CD4-positive, alpha-beta T cell treated with Interleukin-17A for 1 hour (primary cell): ENCODE data around the gene ASH1L.
"Not testable (repeated sequence)": the region's sequence is repeated elsewhere in the genome, so short reads cannot be mapped to it uniquely, and the experiment has no call there.

Source experiments
- DNase-seq: peaks from one replicate; pipeline ENCODE4 v3.0.0-alpha.2; 2020

Gene ASH1L

DNA sequence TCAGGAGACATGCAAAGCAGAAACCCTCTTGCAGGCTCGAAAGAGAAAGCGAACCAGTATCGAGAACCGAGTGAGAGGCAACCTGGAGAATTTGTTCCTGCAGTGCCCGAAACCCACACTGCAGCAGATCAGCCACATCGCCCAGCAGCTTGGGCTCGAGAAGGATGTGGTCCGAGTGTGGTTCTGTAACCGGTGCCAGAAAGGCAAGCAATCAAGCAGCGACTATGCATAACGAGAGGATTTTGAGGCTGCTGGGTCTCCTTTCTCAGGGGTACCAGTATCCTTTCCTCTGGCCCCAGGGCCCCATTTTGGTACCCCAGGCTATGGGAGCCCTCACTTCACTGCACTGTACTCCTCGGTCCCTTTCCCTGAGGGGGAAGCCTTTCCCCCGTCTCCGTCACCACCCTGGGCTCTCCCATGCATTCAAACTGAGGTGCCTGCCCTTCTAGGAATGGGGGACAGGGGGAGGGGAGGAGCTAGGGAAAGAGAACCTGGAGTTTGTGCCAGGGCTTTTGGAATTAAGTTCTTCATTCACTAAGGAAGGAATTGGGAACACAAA, 128.7 kb downstream of the ASH1L start:
- DNase-seq: not testable (repeated sequence)

DNA sequence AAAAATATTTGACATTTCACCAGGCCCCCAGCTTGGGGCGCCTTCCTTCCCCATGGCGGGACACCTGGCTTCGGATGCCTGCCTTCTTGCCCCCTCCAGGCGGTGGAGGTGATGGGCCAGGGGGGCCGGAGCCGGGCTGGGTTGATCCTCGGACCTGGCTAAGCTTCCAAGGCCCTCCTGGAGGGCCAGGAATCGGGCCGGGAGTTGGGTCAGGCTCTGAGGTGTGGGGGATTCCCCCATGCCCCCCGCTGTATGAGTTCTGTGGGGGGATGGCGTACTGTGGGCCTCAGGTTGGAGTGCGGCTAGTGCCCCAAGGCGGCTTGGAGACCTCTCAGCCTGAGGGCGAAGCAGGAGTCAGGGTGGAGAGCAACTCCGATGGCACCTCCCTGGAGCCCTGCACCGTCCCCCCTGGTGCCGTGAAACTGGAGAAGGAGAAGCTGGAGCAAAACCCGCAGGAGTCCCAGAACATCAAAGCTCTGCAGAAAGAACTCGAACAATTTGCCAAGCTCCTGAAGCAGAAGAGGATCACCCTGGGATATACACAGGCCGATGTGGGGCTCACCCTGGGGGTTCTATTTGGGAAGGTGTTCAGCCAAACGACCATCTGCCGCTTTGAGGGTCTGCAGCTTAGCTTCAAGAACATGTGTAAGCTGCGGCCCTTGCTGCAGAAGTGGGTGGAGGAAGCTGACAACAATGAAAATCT, 129.3 kb downstream of the ASH1L start:
- not testable (repeated sequence) for DNase-seq

DNA sequence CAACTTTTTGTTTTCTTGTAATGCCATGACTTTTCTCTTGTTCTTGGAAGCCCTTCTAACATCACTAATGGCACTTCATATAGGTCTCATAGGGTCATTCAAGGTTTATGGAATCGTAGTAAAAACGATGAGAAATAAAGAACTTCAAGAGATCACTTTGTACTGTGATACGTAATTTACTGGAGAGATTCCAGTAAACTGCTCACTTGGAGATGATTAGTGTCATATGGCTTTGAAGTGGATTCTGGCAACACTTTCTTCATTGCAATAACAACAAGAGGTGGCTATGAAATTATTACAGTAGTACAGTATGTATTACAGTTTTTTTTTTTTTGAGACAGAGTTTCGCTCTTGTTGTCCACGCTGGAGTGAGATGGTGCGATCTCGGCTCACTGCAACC, 138.5 kb downstream of the ASH1L start:
- no peak for DNase-seq

DNA sequence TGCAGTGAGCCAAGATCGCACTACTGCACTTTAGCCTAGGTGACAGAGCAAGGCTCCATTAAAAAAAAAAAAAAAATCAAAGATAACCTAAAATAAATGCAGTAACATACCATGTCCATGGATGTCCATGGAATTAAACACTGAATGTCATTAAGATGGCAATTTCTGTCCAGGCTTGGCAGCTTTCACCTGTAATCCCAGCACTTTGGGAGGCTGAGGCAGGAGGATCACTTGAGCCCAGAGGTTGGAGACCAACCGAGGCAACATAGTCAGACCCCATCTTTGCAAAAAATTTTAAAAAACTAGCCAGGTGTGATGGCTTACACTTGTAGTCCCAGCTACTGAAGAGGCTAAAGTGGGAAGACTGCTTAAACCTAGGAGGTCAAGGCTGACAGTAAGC, 141.8 kb downstream of the ASH1L start:
- no peak for DNase-seq

DNA sequence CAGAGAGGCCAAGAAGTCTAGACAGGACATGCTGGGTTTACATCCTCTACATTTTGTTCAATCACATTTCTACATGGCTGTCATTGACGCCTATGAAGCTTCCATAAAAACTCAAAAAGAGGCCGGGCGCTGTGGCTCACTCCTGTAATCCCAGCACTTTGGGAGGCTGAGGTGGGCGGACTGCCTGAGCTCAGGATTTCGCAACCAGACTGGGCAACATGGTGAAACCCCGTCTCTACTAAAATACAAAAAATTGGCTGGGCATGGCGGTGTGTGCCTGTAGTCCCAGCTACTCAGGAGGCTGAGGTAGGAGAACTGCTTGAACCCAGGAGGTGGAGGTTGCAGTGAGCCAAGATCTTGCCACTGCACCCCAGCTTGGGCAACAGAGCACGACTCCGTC, 150.8 kb downstream of the ASH1L start:
- DNase-seq: not testable (repeated sequence)

DNA sequence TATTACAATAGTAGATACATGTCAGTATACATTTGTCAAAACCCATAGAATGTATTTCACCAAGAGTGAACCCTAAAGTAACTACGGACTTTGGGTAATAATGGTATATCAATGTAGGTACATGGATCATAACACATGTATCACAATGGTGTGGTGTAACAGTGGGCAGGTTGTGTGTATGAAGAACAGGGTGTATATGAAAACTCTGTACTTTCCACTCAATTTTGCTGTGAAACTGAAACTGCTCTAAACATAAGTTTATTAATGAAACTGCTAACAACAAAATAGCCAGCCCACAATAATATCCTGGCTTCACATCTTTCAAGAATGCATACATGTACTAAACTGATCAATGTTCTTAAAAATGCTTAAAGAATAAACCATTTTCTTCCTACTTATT, 151.7 kb downstream of the ASH1L start:
- no peak for DNase-seq

DNA sequence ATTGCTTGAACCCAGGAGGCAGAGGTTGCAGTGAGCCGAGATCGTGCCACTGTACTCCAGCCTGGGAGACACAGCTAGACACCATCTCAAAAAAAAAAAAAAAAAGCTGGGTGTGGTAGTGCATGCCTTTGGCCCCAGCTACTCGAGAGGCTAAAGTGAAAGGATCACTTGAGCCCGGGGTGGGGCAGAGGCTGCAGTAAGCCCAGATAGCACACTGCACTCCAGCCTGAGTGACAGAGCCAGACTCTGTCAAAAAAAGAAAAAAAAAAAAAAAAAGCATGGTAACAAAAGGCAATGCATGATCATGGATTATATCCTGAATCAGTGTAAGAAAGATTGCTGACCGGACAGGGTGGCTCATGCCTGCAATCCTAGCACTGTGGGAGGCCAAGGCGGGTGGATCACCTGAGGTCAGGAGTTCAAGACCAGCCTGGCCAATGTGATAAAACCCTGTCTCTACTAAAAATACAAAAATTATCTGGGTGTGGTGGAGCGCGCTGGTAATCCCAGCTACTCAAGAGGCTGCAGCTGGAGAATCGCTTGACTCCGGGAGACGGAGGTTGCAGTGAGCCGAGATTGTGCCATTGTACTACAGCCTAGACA, 165.6 kb downstream of the ASH1L start:
- DNase-seq: no peak

DNA sequence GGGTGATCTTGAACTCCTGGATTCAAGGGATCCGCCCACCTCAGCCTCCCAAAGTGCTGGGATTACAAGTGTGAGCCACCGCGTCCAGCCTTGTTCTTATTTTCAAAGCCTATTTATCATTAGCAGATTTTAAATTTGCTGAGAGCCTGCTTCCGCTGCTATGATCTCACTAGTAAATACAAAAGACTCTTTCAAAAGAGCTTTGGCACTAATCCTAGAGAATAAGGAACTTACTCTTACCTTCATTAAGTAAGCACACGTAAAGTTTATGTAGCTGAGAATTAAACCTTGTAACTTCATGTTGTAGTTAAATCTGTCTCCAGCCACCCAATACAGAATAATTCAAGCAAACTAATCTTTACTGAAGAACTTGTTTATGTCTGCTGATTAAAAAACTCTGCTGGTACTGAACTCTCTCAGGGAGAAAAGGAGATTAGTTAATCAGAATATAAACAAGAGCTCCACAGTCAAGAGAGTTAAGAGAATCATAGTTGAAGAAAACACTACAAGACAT, 169.6 kb downstream of the ASH1L start:
- DNase-seq: no peak

DNA sequence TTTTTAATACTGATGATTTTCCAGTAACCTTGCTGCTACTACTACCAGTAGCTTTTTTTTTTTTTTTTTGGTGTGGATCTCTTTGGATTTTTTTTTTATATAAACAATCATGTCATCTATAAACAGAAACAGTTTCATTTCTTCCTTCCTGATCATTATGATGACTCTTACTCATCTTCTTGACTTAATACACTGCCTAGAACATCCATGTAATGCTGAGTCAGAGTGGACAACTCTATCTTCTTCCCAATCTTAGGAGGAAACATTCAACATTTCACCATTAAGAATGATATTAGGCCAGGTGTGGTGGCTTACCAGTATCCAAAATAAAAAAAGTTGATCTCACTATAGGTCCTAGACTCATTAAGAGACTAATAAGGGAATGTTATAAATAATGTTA, 172.8 kb downstream of the ASH1L start:
- no peak for DNase-seq

DNA sequence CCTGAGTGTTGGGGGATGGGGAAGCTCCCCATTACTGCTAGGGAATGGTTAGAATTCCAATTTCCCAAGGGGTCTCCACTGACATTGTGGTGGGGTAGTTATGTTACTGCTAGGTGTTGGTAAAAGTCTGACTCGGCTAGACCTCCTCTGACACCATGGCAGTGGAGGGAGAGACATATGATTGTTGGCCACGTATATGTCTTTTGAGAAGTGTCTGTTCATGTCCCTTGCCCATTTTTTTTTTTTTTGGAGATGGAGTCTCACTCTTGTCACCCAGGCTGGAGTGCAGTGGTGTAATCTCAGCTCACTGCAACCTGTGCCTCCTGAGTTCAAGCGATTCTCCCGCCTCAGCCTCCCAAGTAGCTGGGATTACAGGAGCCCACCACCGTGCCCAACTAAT, 176.8 kb downstream of the ASH1L start:
- DNase-seq: not testable (repeated sequence)

DNA sequence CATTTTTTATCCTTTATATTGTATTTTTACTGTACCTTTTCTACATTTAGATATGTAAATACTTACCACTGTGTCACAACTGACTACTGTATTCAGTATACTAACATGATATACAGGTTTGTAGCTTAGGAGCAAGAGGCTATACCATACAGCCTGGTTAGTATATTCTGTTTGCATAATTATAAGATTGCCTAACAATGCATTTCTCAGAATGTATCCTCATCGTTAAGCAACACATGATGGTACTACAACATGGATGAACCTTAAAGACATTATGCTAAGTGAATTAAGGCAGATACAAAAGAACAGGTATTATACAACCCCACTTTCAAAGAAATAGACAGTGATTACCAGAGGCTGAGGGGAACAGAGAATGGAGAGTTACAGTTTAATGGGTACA, 179.2 kb downstream of the ASH1L start:
- DNase-seq: no peak

DNA sequence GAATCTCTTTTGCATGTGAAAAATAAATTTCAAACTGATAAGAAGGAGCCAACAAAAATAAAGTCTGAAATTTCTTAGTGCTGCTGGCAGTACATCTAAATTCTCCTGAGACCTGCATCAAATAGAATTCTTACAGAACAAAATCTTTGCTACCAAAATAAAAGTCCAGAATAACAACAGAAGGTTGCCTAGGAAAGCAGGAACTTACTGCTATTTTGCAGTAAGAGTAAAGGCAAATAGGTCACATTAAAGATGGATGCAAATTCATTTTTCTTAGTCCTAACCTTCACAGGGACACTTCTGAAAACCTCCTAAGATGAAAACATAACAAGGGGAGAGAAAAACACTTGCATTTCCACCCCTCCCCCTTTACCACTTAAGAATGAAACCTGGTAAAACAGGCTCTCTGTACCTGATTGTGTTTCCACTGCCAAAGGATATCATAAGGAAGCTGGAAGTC, 182.9 kb downstream of the ASH1L start:
- peak; percentile 6 for DNase-seq

DNA sequence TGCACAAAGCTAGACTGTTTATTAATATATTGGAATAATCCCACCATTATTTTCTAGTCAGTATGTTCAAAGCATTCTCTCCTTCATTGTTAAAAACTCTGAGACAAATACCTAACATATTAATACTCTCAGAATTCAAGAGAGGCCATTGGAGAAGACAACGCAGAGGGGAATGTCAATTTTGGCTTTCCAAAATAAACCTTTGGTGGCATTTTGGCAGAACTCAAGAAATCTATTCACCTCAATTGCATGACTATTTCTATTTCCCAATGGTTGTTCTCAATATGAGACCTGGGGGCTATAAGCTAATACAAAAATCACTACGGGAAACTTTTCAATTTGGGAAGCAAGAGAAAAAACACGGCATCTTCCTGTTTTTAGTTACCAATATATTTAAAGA, 183.4 kb downstream of the ASH1L start:
- DNase-seq: no peak

DNA sequence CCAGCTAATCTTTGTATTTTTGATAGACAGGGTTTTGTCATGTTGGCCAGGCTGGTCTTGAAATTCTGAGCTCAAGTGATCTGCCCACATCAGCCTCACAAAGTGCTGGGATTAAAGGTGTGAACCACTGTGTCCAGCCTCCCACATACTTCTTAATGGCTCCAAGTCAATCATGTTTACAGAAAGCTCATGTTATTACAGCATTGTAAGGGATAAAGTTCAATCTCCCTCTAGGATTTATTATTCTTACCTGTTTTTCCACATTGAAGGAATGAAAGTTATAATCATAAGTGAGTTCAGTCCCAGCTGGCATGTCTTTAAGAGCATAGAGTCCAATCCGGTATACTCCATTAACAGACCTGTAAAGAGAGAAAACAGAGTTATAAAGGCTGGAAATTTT, 202.6 kb downstream of the ASH1L start:
- DNase-seq: no peak

DNA sequence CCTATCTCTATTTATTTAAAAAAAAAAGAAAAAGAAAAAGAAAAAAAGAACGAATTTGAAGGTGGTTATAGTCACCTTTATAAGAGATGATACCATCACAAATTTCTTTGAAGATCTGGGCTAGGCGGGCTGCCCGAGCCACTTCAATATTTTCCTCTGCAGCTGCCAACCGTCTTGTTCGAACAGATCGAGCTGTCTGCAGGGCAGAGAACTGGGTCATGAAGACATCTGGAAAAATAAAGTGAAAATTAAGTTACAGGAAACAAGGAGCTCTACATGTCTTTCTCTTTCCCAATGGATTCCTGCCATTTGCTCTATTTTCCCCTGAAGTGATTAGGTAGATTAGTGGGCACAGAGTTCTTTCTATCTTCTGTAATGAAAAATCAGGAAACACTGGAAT, 210.0 kb downstream of the ASH1L start:
- DNase-seq: no peak

DNA sequence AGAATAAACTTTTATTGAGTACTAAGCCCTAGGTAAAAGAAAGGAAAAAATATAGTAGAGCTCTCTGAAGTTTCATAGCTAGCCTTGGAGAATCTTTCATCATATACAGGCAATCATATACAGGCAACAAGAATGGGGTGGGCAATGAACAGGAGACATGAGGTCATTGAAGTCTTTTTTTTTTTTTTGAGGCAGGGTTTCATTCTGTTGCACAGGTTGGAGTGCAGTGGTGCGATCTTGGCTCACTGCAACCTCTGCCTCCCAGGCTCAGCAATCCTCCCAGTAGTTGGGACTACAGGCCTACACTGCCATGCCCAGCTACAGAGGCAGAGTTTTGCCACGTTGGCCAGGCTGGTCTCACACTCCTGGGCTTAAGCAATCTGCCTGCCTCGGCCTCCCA, 219.8 kb downstream of the ASH1L start:
- DNase-seq: no peak

DNA sequence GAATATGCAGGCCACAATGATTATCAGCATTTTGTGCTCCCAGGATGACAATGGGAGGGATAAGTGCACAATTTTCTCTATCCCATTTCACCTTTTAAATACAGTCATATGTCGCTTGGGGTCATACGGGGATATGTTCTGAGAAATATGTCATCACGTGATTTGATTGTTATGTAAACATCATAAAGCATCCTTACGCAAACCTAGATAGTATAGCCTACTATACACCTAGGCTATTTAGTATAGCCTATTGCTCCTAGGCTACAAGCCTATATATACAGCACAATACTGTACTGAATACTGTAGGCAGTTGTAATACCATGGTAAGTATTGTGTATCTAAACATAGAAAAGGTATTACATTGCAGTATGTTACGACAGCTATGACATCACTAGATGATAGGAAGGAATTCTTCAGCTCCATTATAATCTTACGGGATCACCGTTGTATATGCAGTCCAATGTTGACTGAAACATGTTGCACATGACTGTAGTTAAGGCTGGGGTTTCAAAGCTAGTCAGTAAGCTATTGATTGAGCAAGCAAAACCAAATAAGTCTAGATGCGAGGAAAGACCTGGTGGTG, 223.0 kb downstream of the ASH1L start:
- no peak for DNase-seq

DNA sequence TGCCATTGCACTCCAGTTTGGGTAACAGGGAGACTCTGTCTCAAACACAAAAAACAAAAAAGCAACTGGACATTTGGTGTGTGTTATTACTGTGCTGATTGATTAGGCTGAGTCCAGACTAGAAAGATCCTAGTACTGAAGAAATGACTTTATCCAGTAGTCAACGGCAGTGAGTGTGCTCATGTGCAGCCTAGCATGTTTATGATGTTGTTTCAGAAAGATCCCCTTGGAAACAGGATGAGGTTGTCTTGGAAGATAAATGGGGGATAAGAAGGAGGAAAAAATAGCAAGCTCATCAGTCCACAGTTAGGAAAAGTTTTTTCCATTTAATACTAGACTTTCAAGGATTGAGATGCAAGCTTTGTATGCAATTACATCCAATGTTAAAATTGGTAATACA, 227.6 kb downstream of the ASH1L start:
- no peak for DNase-seq

DNA sequence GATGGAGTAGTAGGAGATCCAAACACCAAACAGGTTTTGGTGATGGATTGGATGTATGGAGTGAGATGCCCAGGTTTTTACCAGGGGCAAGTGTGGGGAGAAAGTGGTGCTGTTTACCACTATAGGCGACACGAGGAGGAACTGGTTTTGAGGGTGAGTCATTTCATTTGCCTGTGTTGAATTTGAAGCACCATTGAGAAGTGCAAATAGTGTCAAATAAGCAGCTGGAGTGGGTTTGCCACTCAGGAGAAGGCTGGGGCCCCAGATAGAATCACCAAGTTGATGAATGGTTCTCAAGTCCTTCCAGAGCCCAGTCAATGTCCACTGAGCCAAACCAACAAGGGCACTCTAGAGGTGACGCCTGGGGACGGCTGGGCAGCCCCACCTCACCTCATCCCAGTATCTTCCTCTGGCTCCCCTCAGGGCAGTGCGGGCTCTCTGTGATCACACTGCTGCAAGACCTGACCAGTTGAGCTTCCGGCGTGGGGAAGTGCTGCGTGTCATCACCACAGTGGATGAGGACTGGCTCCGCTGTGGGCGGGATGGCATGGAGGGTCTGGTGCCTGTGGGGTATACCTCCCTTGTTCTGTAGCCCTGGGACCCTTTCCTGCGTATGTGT, 232.5 kb downstream of the ASH1L start:
- no peak for DNase-seq

DNA sequence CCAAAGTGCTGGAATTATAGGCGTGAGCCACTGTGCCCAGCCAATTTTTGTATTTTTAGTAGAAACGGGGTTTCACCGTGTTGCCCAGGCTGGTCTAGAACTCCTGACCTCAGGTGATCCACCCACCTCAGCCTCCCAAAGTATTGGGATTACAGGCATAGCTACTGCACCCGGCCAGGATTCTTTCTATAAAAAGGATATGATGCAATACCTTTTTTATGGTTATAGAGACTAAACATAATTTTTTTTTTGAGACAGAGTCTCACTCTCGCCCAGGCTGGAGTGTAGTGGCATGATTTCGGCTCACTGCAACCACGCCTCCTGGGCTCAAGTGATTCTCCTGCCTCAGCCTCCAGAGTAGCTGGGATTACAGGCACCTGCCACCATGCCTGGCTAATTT, 233.7 kb downstream of the ASH1L start:
- not testable (repeated sequence) for DNase-seq

DNA sequence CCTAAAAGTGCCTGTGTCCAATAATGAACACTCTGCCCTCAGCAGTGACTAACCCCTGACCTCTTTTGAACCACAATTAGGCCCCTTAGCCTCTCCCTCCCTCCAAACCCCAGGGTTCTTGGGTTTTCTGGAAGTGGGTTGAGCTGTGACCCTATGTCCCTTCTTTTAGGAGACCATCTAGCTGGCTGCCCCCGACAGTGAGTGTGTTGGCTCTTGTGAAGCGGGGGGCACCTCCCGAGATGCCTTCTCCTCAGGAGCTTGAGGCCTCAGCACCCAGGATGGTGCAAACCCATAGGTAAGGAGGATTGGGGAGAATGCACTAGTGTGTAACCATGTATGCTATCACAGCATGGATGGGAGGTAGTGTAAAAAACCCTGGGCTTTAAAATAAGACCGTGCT, 234.6 kb downstream of the ASH1L start:
- no peak for DNase-seq

DNA sequence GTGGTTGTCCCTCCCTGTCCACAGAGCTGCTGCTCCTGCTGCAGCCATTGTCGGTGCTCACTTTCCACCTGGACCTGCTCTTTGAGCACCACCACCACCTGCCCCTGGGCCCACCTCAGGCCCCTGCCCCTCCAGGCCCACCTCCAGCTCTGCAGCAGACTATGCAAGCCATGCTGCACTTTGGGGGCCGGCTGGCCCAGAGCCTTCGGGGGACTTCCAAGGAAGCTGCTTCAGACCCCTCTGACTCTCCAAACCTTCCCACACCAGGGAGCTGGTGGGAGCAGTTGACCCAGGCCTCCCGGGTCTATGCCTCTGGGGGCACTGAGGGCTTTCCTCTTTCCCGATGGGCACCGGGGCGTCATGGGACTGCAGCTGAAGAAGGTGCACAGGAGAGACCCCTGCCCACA, 236.0 kb downstream of the ASH1L start:
- DNase-seq: no peak

DNA sequence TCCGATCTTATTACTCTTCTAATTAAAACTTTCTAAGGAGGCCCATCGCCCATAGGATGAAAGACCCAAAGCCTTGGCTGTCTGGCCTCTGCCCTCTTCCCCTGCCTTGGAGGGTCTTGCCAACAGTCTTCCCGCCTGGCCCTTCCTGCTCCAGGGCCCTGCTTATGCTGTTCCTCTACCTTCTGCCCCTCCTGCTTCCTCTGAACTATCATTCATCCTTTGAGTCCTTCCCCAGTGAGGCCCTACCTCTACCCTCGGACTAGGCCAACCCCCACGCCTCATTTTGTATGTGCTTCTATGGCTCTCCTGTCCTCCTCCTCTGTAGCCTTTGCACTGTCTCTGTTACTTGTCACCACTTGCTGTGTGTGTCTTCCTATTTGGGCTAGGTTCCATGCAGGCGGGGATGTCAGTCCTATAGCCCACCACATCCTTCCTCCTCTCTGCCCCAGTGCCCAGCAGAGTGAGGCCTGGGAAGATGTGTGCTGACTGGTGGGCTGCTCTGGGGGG, 236.5 kb downstream of the ASH1L start:
- DNase-seq: no peak

DNA sequence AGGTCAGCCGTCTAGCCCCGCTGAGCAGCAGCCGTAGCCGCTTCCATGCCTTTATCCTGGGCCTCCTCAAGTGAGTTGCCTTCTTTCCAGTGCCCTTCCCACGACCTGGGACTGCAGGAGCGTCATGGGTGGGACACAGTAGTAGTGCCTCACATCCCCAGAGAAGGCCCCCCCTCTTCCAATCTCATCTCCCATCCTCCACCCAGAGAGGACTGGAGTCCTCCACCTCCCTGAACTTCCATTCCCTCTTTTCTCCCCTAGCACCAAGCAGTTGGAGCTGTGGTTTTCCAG, 237.1 kb downstream of the ASH1L start:
- DNase-seq: no peak
